Stomach (tissue), 4 donors: Measurements from ENCODE around the gene SH3GL1.

Source experiments
- CTCF ChIP-seq, 7 experiments: fragments of 450-650 bp in 4 of 7; fragments of 200-600 bp in 3 of 7; sonication (generic) in 3 of 7; IDR thresholded peaks; one replicate each; pipeline ENCODE4 v1.5.1; 2016 to 2019; ENCODE audit warnings: antibody characterized with exemption in 7 of 7, control low read depth in 2 of 7, mild to moderate bottlenecking in 1 of 7
- EP300 ChIP-seq: sonication (generic); formaldehyde crosslinking; IDR thresholded peaks from one replicate; pipeline ENCODE4 v1.6.1; 2017; ENCODE audit warnings: antibody characterized with exemption
- POLR2A ChIP-seq, 4 donors: fragments of 450-650 bp; IDR thresholded peaks; one replicate each; pipeline ENCODE4 v1.6.1; 2016; ENCODE audit warnings: antibody characterized with exemption in 4 of 4, control low read depth in 2 of 4, mild to moderate bottlenecking in 1 of 4, moderate library complexity in 1 of 4
- POLR2AphosphoS5 ChIP-seq, 3 donors: sonication (generic); formaldehyde crosslinking; IDR thresholded peaks; one replicate each; pipeline ENCODE4 v1.6.1; 2016; ENCODE audit warnings: antibody characterized with exemption in 3 of 3

- TF ChIP-seq EP300 (no peak), CTCF (IDR thresholded peaks at IDR 0.05) (no peak), POLR2A (IDR thresholded peaks at IDR 0.05) (no peak), POLR2AphosphoS5 (IDR thresholded peaks at IDR 0.05) (no peak)
Measured at GRCh38 chr19:4367336-4367723, 33.0 kb downstream of the SH3GL1 start.
